ENCODE data around the gene ADRA2B. TPM values are rescaled to one million over a fixed set of nuclear protein-coding genes. Genes with fewer than 3 reads are reported as not detected.
"Not testable (repeated sequence)": the region's sequence is repeated elsewhere in the genome, so short reads cannot be mapped to it uniquely, and the experiment has no call there.

ADRA2B gene
- total and polyA plus RNA-seq, 2 donors (not counting 1 experiment from before 2014, with no cell fraction given) = 0.07 TPM; not detected in 1

DNA sequence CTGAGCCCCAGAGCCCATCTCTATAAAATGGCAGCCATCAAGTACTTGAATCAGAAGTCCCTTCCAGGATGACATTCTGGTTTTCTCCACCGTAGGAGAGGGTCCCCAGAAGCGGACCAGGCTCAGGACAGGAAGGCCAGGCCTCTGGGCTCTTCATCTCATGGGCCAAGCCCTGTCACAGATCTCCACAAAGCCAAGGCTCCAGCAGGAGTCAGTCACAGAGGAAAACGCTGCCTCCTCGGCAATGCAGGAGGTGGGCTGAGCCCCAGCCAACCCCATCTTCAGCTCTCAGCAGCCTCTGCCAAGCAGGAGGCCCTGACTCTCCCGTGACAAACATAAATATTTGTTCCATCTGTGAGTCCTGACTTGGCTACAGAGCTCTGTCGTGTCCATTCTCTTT, 42.2 kb downstream of the ADRA2B start:
- Histone ChIP-seq H3K9me3 (ENCODE audit: control insufficient read depth, insufficient read depth, low read depth, low read length) (no peaks in the 10 kb centered on the region), H3K9ac (ENCODE audit: insufficient read depth, low read length) (no peak overlapping the region), H3K4me2 (ENCODE audit: extremely low read depth, insufficient read depth, low read length) (no peak overlapping the region), H3K27ac (ENCODE audit: insufficient read depth, low read length) (no peak overlapping the region), H3K4me1 (ENCODE audit: control insufficient read depth, extremely low read depth, insufficient read depth, low read length) (no peaks in the 10 kb centered on the region), H3K79me2 (ENCODE audit: control insufficient read depth, insufficient read depth, low read length) (no peaks in the 10 kb centered on the region), H3K4me3 (replicated peaks in 1 of 4; ENCODE audit: control extremely low read depth in 1 of 4, insufficient read depth in 1 of 4, low read depth in 3 of 4, low read length in 4 of 4) (no peak overlapping the region), H3K36me3 (ENCODE audit: control insufficient read depth, insufficient read depth, low read length) (no peaks in the 10 kb centered on the region), H2AFZ (ENCODE audit: low read length) (no peak overlapping the region), H4K20me1 (ENCODE audit: control insufficient read depth, extremely low read depth, insufficient read depth, low read length) (no peaks in the 10 kb centered on the region), H3K27me3 (ENCODE audit: control insufficient read depth, insufficient read depth, low read length) (peaks cover 12% of the 10 kb centered on the region)
- no peak for DNase-seq (ENCODE audit: low read depth in 2 of 2)
- TF ChIP-seq EZH2 (IDR thresholded peaks at IDR 0.05; ENCODE audit: low read length, missing control alignments) = no peak
- TF ChIP-seq, protein P1, sequence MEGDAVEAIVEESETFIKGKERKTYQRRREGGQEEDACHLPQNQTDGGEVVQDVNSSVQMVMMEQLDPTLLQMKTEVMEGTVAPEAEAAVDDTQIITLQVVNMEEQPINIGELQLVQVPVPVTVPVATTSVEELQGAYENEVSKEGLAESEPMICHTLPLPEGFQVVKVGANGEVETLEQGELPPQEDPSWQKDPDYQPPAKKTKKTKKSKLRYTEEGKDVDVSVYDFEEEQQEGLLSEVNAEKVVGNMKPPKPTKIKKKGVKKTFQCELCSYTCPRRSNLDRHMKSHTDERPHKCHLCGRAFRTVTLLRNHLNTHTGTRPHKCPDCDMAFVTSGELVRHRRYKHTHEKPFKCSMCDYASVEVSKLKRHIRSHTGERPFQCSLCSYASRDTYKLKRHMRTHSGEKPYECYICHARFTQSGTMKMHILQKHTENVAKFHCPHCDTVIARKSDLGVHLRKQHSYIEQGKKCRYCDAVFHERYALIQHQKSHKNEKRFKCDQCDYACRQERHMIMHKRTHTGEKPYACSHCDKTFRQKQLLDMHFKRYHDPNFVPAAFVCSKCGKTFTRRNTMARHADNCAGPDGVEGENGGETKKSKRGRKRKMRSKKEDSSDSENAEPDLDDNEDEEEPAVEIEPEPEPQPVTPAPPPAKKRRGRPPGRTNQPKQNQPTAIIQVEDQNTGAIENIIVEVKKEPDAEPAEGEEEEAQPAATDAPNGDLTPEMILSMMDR (conservative IDR thresholded peaks at IDR 0.05 in 1 of 2, IDR thresholded peaks at IDR 0.05 in 1 of 2; ENCODE audit: low read depth in 1 of 2, low read length in 2 of 2) = no peak

DNA sequence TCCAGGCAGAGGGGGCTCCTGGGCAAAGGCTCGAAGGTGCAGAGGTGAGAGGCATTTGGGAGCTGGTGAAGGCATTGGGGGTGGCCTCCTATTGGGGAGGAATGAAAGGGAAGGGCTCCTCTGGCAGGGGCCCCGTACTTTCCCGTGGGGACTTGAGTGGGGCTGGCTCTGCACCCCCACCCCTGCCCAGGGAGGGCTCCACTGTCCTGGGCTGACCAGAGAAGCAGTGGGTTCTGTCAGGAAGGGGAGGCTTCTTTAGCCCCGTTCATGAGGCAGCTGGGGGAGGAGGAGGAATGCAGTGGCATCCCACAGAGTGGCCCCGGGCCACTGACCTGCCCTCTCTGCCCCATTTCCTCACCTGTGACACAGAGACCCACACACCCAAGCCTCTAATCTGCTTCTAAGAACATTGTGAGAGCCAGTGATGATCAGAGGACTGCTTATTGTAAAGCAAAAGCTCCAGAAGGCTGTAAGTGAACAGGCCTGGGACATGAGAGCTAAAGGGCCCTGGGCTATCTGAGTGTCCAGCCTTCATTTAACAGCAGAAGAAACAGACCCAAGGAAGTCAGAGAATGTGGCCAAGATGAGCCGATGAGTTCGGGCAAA, 43.1 kb downstream of the ADRA2B start:
- H3K9me3 ChIP-seq (ENCODE audit: control insufficient read depth, insufficient read depth, low read depth, low read length) = no peaks in the 10 kb centered on the region
- no peaks in the 10 kb centered on the region for H3K36me3 ChIP-seq (ENCODE audit: control insufficient read depth, insufficient read depth, low read length)
- no peaks in the 10 kb centered on the region for H3K4me1 ChIP-seq (ENCODE audit: control insufficient read depth, extremely low read depth, insufficient read depth, low read length)
- H3K4me2 ChIP-seq (ENCODE audit: extremely low read depth, insufficient read depth, low read length) = no peak overlapping the region
- no peak overlapping the region for H3K4me3 ChIP-seq (replicated peaks in 1 of 4; ENCODE audit: control extremely low read depth in 1 of 4, insufficient read depth in 1 of 4, low read depth in 3 of 4, low read length in 4 of 4)
- no peaks in the 10 kb centered on the region for H3K79me2 ChIP-seq (ENCODE audit: control insufficient read depth, insufficient read depth, low read length)
- DNase-seq (ENCODE audit: low read depth in 2 of 2) = no peak
- H2AFZ ChIP-seq (ENCODE audit: low read length) = no peak overlapping the region
- H3K9ac ChIP-seq (ENCODE audit: insufficient read depth, low read length) = no peak overlapping the region
- no peak overlapping the region for H3K27ac ChIP-seq (ENCODE audit: insufficient read depth, low read length)
- H3K27me3 ChIP-seq (ENCODE audit: control insufficient read depth, insufficient read depth, low read length) = peaks cover 12% of the 10 kb centered on the region
- TF ChIP-seq, protein P1 (conservative IDR thresholded peaks at IDR 0.05 in 1 of 2, IDR thresholded peaks at IDR 0.05 in 1 of 2; ENCODE audit: low read depth in 1 of 2, low read length in 2 of 2) = no peak
- TF ChIP-seq EZH2 (IDR thresholded peaks at IDR 0.05; ENCODE audit: low read length, missing control alignments) = no peak
- no peaks in the 10 kb centered on the region for H4K20me1 ChIP-seq (ENCODE audit: control insufficient read depth, extremely low read depth, insufficient read depth, low read length)

DNA sequence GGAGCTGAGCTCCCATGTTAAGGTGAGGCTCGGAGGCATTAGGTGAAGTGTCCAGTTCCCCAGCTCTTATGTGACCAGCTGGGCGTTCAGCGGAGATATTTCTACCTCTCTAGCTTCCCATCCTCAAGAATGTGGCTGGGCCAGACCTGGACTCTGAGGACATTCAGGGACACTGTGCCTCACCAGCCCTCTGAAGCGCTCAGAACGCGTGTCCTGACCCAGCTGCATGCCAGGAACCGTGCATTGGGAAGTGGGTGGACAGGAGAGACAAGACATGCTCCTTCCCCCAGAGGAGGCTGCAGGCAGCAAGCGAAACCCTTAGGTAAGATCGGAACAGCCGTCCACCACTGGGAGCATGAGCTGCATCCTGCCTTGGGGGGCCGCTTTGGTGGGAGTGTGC, 43.6 kb downstream of the ADRA2B start:
- no peak overlapping the region for H3K4me3 ChIP-seq (replicated peaks in 1 of 4; ENCODE audit: control extremely low read depth in 1 of 4, insufficient read depth in 1 of 4, low read depth in 3 of 4, low read length in 4 of 4)

DNA sequence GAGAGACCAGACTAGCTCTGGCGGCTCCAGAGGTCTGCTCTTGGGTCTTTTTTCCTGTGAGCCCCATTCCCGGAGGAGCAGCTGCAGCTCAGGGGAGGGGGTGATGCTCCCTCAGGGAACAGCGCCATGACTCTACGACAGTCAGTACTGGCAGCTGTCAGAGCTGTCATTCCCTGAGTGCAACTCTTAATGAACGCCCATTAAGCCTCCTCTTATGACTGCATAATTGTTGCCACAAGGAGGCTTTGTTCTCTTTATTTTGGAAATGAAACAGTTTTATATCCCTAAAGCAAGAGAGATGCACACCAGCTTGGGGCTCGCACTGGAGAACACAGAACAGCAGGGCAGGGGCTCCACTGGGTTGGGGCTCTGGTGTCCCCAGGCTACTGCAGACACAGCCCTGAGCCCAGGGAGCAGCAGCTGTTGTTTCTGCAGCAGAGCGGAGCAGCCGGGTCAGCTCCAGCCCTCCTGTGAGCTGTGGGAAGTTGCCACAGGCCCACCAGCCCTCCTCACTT, 44.3 kb downstream of the ADRA2B start:
- DNase-seq (ENCODE audit: low read depth in 2 of 2); H3K27ac ChIP-seq (ENCODE audit: insufficient read depth, low read length); H3K9ac ChIP-seq (ENCODE audit: insufficient read depth, low read length); H3K79me2 ChIP-seq (ENCODE audit: control insufficient read depth, insufficient read depth, low read length); H3K36me3 ChIP-seq (ENCODE audit: control insufficient read depth, insufficient read depth, low read length); H3K9me3 ChIP-seq (ENCODE audit: control insufficient read depth, insufficient read depth, low read depth, low read length); H2AFZ ChIP-seq (ENCODE audit: low read length); H3K4me2 ChIP-seq (ENCODE audit: extremely low read depth, insufficient read depth, low read length); H3K4me3 ChIP-seq (replicated peaks in 1 of 4; ENCODE audit: control extremely low read depth in 1 of 4, insufficient read depth in 1 of 4, low read depth in 3 of 4, low read length in 4 of 4); H4K20me1 ChIP-seq (ENCODE audit: control insufficient read depth, extremely low read depth, insufficient read depth, low read length); H3K4me1 ChIP-seq (ENCODE audit: control insufficient read depth, extremely low read depth, insufficient read depth, low read length): not testable (repeated sequence)
- H3K27me3 ChIP-seq (ENCODE audit: control insufficient read depth, insufficient read depth, low read length) = peaks cover 12% of the 10 kb centered on the region

More for the DNA sequence above, 43.6 kb downstream of the ADRA2B start:
- DNase-seq (ENCODE audit: low read depth in 2 of 2) = no peak
- no peak overlapping the region for H3K4me2 ChIP-seq (ENCODE audit: extremely low read depth, insufficient read depth, low read length)
- H3K4me1 ChIP-seq (ENCODE audit: control insufficient read depth, extremely low read depth, insufficient read depth, low read length) = no peaks in the 10 kb centered on the region
- TF ChIP-seq, protein P1 (conservative IDR thresholded peaks at IDR 0.05 in 1 of 2, IDR thresholded peaks at IDR 0.05 in 1 of 2; ENCODE audit: low read depth in 1 of 2, low read length in 2 of 2) = no peak
- TF ChIP-seq EZH2 (IDR thresholded peaks at IDR 0.05; ENCODE audit: low read length, missing control alignments) = no peak
- H3K79me2 ChIP-seq (ENCODE audit: control insufficient read depth, insufficient read depth, low read length) = no peaks in the 10 kb centered on the region
- H3K9me3 ChIP-seq (ENCODE audit: control insufficient read depth, insufficient read depth, low read depth, low read length) = no peaks in the 10 kb centered on the region
- no peaks in the 10 kb centered on the region for H3K36me3 ChIP-seq (ENCODE audit: control insufficient read depth, insufficient read depth, low read length)
- no peak overlapping the region for H3K9ac ChIP-seq (ENCODE audit: insufficient read depth, low read length)
- peaks cover 12% of the 10 kb centered on the region for H3K27me3 ChIP-seq (ENCODE audit: control insufficient read depth, insufficient read depth, low read length)
- no peak overlapping the region for H2AFZ ChIP-seq (ENCODE audit: low read length)
- no peak overlapping the region for H3K27ac ChIP-seq (ENCODE audit: insufficient read depth, low read length)
- no peaks in the 10 kb centered on the region for H4K20me1 ChIP-seq (ENCODE audit: control insufficient read depth, extremely low read depth, insufficient read depth, low read length)
